ENCODE data around the gene ACTL7B.

DNA sequence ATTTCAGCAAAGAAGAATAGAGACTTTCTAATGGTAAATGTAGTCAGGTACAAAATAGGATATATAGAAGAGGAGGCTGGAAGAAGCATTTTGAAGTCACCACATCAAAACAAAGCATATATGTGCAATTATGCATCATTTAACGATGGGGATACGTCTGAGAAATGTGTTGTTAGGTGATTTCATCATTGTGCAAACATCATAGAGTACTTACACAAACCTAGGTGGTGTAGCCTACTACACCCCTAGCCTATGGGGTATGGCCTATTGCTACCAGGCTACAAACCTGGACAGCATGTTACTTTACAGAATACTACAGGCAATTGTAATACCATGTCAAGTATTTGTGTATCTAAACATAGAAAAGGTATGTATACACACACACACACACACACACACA lies 49.7 kb upstream of the ACTL7B start:
- no peak for TF ChIP-seq ZNF274 (IDR thresholded peaks at IDR 0.05; ENCODE audit: low read depth, low read length)
- no peak for TF ChIP-seq YY1 (IDR thresholded peaks at IDR 0.05; ENCODE audit: insufficient read depth, insufficient read length)

Data from NT2/D1 (cell line).